OCI-LY3 (cell line): ENCODE measurements around the gene BRINP3.

Experiments
- EZH2phosphoT487 ChIP-seq: fragments of 200-600 bp; shearing (Covaris generic); IDR thresholded peaks from 2 replicates; pipeline ENCODE4 v1.6.1; 2018; ENCODE audit warnings: antibody characterized with exemption, mixed run types, low read depth
- TF ChIP-seq, protein P1 (sequence below): fragments of 200-600, 300-600 bp; sonication (generic); IDR thresholded peaks from 2 replicates; pipeline ENCODE4 v1.5.1; 2014; ENCODE audit warnings: antibody characterized with exemption, low read length, low read depth

DNA sequence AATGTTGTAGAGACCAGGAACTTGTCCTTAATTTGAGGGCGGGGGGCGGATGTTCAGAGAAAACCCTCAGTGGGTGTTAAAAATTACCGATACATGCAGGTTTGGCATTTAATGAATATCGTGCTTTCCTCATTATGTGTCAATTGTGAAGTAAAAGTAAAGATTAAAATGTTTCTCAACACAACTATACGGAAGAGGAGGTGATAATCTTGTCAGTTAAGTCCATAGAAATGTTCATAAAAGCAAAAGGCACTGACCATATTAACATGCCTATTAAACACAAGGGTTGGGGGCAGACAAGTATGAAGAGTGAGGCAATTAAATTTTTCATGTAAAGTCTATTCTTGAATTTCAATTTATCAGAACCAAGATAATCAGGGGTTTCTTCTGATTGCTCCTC, 1.3 kb downstream of the BRINP3 start:
- TF ChIP-seq, protein P1, sequence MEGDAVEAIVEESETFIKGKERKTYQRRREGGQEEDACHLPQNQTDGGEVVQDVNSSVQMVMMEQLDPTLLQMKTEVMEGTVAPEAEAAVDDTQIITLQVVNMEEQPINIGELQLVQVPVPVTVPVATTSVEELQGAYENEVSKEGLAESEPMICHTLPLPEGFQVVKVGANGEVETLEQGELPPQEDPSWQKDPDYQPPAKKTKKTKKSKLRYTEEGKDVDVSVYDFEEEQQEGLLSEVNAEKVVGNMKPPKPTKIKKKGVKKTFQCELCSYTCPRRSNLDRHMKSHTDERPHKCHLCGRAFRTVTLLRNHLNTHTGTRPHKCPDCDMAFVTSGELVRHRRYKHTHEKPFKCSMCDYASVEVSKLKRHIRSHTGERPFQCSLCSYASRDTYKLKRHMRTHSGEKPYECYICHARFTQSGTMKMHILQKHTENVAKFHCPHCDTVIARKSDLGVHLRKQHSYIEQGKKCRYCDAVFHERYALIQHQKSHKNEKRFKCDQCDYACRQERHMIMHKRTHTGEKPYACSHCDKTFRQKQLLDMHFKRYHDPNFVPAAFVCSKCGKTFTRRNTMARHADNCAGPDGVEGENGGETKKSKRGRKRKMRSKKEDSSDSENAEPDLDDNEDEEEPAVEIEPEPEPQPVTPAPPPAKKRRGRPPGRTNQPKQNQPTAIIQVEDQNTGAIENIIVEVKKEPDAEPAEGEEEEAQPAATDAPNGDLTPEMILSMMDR: no peak
- no peak for TF ChIP-seq EZH2phosphoT487
